RWPE2 (cell line): ENCODE results near the gene GMDS.
A peak's percentile ranks its signal among the peaks of the same experiment; 100 is the strongest.

Source experiments
- ATAC-seq: fragments of 200-7000 bp; cut with Tn5 transposase; 3 replicates; pipeline ENCODE4 v1.9.1; 2021; ENCODE audit warnings: low read depth
- DNase-seq: peaks from one replicate; pipeline ENCODE4 v3.0.0-alpha.2; 2020; ENCODE audit warnings: low spot score
- H3K27ac ChIP-seq: fragments of 450-650 bp; 2 replicates; pipeline ENCODE4 v1.5.1; 2017; ENCODE audit warnings: mild to moderate bottlenecking; ENCODE audit not compliant: poor library complexity, severe bottlenecking
- H3K27me3 ChIP-seq: fragments of 250-450 bp; sonication (Bioruptor Pico); 2 replicates; pipeline ENCODE4 v1.5.1; 2021; ENCODE audit warnings: mild to moderate bottlenecking, moderate library complexity; ENCODE audit not compliant: insufficient read depth, poor library complexity, severe bottlenecking
- H3K36me3 ChIP-seq: fragments of 250-450 bp; sonication (Bioruptor Pico); 2 replicates; pipeline ENCODE4 v1.5.1; 2020; ENCODE audit warnings: low read depth, mild to moderate bottlenecking, moderate library complexity
- H3K4me1 ChIP-seq: fragments of 250-450 bp; sonication (Bioruptor Pico); 2 replicates; pipeline ENCODE4 v1.5.1; 2021; ENCODE audit warnings: mild to moderate bottlenecking, moderate library complexity; ENCODE audit not compliant: insufficient read depth, poor library complexity, severe bottlenecking
- H3K4me3 ChIP-seq: fragments of 250-450 bp; sonication (Bioruptor Pico); 2 replicates; pipeline ENCODE4 v1.5.1; 2021; ENCODE audit warnings: mild to moderate bottlenecking, moderate library complexity; ENCODE audit not compliant: severe bottlenecking
- H3K9me3 ChIP-seq: fragments of 250-450 bp; sonication (Bioruptor Pico); 2 replicates; pipeline ENCODE4 v1.5.1; 2021; ENCODE audit warnings: mild to moderate bottlenecking, moderate library complexity; ENCODE audit not compliant: severe bottlenecking
- CTCF ChIP-seq: fragments of 450-650 bp; IDR thresholded peaks from one replicate; pipeline ENCODE4 v1.5.1; 2017; ENCODE audit warnings: mild to moderate bottlenecking, moderate library complexity; ENCODE audit not compliant: poor library complexity, severe bottlenecking

GMDS gene

GRCh38 chr6:1763404-1763803, 482.0 kb downstream of the GMDS start:
- DNase-seq: no peak

GRCh38 chr6:1762203-1762602, 483.2 kb downstream of the GMDS start:
- Histone ChIP-seq H3K9me3 (no peaks in the 10 kb centered on the region), H3K4me3 (no peak overlapping the region), H3K4me1 (peaks cover 31% of the 10 kb centered on the region), H3K27me3 (no peaks in the 10 kb centered on the region), H3K27ac (no peak overlapping the region), H3K36me3 (no peaks in the 10 kb centered on the region)
- no peak for DNase-seq
- ATAC-seq: 0 out of 3 replicates have a peak, but pooled peaks have one; percentile 35
- TF ChIP-seq CTCF: no peak

More at GRCh38 chr6:1763404-1763803, 482.0 kb downstream of the GMDS start:
- no peak for TF ChIP-seq CTCF
- Histone ChIP-seq H3K9me3 (no peaks in the 10 kb centered on the region), H3K27ac (no peak overlapping the region), H3K4me3 (no peak overlapping the region), H3K4me1 (peaks cover 42% of the 10 kb centered on the region), H3K36me3 (no peaks in the 10 kb centered on the region), H3K27me3 (no peaks in the 10 kb centered on the region)
- no peak for ATAC-seq

GRCh38 chr6:1761477-1761877, 483.9 kb downstream of the GMDS start:
- H3K4me1 ChIP-seq: peaks cover 25% of the 10 kb centered on the region
- no peak overlapping the region for H3K27ac ChIP-seq
- no peaks in the 10 kb centered on the region for H3K36me3 ChIP-seq
- H3K27me3 ChIP-seq: no peaks in the 10 kb centered on the region
- DNase-seq (no peak), ATAC-seq (no peak)
- H3K9me3 ChIP-seq: no peaks in the 10 kb centered on the region
- TF ChIP-seq CTCF: no peak
- H3K4me3 ChIP-seq: no peak overlapping the region

GRCh38 chr6:1760876-1761275, 484.5 kb downstream of the GMDS start:
- Histone ChIP-seq H3K36me3 (no peaks in the 10 kb centered on the region), H3K27me3 (no peaks in the 10 kb centered on the region), H3K4me3 (no peak overlapping the region), H3K27ac (no peak overlapping the region), H3K4me1 (peaks cover 25% of the 10 kb centered on the region), H3K9me3 (no peaks in the 10 kb centered on the region)
- ATAC-seq (no peak), DNase-seq (no peak)
- TF ChIP-seq CTCF: no peak

GRCh38 chr6:1759870-1760269, 485.5 kb downstream of the GMDS start:
- Histone ChIP-seq H3K27me3 (no peaks in the 10 kb centered on the region), H3K9me3 (no peaks in the 10 kb centered on the region), H3K36me3 (no peaks in the 10 kb centered on the region), H3K4me1 (peaks cover 25% of the 10 kb centered on the region), H3K27ac (no peak overlapping the region), H3K4me3 (no peak overlapping the region)
- DNase-seq: no peak
- no peak for ATAC-seq
- TF ChIP-seq CTCF: no peak
